Ammon's horn (tissue), 1 donor: ENCODE results near the gene ZDBF2.
"Not testable (repeated sequence)": the region's sequence is repeated elsewhere in the genome, so short reads cannot be mapped to it uniquely, and the experiment has no call there.

Experiments used
- DNase-seq: peaks from one replicate; pipeline ENCODE4 v3.0.0-alpha.2; 2016; ENCODE audit warnings: low spot score

The ZDBF2 gene

DNA sequence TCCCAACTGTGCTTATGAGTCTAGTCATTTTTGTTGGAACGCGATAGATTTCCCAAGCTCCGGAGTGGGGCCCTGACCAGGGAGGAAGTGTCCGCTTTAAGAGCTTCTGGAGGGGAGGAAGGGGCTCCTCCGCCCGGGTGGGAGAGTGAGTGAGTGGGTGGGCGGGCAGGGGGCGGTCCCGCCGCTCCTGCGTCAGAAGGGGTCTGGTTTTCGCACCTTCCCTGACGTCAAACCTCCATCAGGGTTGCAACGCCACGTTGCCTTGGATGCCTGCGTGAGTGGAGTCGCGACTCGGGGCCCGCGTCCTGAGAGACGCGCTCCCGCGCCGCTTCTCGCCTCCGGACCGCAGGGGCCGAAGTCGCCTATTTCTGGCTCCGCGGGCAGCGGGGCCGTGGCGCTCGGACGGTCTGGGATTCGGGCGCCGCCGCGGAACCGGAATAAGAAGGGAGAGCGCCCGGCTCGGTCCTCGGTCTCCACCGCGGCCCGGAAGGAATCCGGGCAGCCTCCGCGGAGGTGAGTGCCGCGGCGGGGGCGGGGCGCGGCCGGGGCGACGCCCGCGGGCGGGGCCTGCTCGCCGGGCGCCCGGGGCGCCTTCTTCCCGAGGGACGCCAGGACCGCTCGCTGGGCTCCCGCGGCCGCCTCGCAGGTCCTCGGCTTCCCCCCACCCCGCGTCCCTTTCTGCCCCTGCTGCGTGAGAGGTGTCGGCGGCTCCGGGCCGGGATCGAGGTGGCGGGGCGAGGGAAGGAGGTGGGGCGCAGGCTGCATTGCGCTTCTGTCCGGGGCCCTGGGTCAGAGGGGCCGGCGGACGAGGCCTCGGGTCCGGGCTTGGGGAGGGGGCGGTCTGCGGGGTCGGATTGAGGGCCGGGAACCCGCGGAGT lies at the start of gene ZDBF2:
Gene ZDBF2, plus strand, starts transcription at position 230 of the 878 bp plus-strand sequence. CDS start 7,187 bp downstream, outside the sequence.
- peak; percentile 49 for DNase-seq

DNA sequence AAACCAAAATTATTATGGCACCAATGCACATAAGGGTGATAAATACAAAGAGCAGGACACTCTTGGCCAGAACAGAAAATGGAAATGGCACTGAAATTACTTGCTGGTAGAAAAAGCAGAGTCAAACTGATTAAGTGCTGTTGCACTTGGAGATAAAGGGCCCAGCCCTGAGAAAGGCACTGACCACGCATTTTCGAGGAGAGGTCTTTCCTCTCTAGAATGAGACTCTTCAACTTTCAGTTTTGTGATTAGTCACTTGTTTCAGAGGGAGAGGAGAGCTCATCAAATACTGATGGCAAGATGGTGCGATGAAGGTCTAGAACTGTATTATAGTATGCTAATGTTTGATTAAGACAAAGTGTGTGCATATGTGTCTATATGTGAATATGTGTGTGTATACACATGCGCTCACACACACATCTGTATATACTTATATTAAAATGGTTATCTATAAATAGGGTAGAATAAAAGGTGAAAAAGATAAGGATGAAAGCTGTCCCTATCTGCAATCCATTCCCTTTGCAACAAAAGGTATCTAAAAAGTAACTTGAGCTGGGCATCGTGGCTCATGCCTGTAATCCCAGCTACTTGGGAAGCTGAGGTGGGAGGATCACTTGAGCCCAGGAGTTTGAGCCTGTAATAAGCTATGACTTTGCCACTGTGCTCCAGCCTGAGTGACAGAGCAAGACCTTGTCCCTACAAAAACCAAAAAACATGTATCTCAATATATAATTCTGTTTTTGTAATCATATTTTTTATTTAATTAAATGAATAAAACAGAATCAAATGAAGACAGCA lies 48.8 kb upstream of the ZDBF2 start:
- no peak for DNase-seq

DNA sequence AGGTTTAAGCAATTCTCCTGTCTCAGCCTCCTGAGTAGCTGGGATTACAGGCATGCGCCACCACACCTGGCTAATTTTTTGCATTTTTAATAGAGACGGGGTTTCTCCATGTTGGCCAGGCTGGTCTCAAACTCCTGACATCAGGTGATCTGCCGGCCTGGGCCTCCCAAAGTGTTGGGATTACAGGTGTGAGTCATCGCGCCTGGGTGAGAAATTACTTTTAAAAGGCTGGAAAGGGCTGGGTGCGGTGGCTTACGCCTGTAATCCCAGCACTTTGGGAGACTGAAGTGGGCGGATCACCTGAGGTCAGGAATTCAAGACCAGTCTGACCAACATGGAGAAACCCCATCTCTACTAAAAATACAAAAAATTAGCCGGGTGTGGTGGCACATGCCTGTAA lies 45.8 kb upstream of the ZDBF2 start:
- DNase-seq = not testable (repeated sequence)

DNA sequence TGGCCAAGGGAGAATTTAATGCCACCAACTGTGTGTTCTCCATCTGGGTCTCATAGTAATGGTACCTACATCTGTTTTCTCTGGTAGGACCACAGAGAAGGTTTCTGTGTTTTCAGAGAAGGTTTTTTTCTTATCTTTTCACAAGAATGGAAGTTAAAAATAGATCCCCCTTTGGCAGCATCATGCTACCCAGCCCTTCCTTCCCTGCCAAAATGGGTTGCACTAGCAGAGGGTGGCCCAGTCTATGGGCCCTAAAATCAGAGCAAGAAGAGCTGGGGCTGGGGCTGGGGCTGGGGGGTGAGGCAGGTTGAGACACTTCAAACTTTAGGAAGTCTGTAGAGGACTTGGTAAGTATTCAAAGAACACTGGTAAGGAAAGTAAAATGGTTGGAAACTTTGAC lies 44.8 kb upstream of the ZDBF2 start:
- DNase-seq = no peak

DNA sequence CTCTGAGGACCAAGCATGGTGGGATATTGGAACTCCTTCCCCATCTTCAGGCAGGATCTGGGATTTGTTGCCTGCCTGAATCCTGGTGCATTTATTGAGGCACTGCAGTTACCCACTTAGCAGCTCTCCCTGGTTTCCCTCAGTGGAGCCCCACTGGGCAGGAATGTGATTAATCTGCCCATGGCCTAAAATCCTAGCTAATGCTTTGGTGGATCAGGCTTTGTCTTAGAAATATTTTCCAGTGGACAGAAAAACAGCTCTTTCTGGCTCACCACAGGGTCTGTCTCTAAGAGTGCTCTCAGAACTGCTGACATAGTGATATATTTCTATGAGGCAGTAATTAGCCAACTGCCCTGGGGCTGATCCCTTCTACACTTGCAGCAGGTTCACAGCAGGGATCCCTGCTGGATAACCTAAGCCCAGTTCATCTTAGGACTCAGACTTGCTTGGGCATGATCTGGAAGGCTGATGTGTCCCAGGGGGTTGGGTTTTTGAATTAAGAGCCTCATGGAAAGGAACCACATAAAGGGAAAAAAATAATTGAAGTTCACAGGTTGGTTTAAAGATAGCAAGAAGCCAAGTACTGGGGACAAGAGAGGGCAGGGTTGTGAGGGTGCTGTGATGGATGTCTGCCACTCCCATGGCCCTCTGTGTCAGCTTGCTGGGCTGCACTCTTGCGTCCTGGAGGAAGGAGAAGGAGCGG lies 44.3 kb upstream of the ZDBF2 start:
- DNase-seq = no peak

DNA sequence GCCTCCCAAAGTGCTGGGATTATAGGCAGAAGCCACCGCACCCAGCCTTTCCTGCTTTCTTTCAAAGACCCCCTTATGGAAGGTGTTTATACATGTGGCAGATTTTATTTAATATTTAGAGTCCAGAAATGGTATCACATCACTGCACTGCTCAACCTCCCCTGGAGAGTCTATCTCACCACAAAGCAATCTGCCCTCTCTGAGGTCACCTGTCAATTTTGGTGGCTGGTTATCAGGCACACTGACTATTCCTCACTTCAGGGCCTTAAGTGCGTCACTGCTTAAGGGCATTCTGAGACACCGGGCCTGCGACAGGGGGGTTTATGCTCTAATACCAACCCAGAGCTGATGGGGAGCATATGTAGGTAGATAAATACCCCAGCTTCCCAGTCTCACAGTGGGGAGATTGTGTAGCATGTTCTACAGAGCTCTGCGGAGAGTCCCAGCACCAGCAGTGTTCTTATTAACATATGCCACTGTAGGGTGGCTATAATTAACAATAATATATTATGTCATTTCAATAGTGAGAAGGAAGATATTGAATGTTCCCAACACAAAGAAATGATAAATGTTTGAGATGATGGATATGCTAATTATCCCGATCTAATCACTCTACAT lies 42.7 kb upstream of the ZDBF2 start:
- DNase-seq = no peak

DNA sequence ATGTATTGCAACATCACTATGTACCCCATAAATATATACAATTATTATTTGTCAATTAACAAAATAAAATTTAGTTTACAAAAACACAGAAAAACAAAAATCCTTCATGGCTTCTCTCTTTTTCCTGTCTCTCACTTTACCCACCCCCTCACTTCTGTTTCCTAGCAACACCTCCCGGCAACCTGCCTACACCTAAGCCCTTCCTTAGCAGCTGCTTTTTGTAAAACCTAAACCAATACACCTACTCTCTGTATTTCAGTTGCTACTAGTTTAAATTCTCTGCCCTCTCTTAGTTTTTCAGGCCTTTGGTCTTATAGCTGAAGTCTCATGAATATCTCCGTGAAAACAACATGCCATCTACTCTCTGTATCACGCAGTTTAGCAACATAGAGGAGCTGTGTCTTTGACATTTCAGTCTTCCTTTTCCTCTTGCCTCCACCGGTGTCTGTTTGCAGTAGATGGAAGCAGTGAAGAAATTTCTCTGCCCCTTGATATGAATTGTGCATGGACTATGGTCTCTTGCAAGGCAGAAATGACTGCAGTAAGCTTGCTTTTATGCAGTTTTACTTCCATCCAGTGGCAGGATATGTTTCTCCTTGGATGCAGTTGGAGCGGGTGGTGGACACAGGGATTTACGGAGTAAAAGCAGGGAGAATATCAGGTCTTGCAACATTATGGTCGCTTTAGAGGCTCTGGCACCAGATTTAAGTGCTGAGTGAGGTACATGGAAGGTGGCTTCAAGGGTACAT lies 42.0 kb upstream of the ZDBF2 start:
- DNase-seq = peak; percentile 53

DNA sequence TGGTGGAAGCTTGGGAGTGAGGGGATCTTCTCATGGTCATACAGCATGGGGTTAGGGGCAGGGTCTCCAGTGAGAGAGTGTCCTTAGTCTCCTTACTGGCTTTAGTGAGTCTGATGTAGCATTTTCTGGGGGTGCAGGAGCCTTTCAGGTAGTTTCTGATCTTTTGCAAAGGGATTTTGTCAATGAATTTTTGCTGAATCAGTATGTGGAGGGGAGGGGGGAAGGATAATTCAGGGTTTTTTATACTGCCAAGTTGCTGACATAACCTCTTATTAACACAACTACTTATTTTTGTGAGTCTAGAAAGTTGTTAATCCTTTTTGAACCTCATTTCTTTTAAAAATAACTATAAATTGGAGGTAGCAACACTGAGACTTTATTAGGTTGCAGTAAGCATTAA lies 35.3 kb upstream of the ZDBF2 start:
- DNase-seq = no peak

DNA sequence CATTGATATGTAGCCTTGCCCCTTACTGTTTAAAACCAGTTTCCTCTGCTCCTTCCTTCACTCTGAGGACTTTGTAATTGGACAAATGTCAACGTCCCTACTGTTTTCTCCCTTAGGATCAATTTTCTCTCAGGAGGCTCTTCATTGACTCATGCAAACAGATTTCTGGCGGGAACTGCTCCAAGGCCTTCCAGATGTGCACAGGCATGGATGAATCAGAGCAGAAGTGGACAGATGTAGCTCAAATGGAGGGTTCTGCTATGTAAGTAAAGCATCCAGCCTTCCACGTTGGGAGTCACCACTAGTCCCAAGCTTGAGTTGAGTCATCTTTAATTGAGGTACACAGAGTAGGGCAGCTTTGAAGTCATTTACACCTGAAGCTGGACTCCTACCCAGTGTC lies 34.1 kb upstream of the ZDBF2 start:
- DNase-seq = no peak

DNA sequence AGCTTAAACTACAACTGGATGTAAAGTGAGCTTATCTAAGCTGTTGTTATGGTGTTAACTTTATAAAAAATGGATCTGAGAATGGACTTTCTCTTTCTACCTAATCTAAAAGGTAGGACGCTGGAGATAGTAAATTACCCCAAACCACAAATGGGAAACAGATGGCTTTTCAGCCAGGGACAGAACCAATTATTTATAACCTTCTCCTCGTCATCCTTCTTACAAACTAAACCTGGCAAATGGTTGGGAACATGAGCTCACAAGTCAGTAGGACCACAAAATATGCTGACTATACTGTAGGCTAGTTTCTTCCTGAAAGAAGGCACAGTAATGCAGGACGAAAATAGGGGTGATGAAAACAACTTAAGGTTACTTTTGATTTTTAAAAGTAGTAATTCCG lies 32.7 kb upstream of the ZDBF2 start:
- no peak for DNase-seq

DNA sequence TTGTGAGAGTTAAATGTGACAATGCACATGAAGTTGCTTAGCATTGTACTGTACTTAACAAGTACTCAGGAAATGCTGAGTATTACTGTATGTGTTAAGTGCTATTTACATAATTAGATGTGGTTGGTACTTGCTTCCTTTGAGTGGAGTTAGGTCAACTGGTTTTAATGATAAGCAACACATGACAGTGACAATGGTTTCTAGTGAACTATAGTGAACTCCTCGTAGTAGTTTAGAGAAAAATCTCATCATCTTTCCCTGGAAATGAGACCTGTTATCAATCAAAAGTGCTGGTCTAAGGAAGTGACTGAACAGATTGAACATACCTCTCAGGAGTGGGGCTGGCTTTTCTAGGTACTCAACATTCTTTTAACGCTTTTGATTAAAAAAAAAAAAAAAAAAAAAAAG lies 29.2 kb upstream of the ZDBF2 start:
- no peak for DNase-seq

DNA sequence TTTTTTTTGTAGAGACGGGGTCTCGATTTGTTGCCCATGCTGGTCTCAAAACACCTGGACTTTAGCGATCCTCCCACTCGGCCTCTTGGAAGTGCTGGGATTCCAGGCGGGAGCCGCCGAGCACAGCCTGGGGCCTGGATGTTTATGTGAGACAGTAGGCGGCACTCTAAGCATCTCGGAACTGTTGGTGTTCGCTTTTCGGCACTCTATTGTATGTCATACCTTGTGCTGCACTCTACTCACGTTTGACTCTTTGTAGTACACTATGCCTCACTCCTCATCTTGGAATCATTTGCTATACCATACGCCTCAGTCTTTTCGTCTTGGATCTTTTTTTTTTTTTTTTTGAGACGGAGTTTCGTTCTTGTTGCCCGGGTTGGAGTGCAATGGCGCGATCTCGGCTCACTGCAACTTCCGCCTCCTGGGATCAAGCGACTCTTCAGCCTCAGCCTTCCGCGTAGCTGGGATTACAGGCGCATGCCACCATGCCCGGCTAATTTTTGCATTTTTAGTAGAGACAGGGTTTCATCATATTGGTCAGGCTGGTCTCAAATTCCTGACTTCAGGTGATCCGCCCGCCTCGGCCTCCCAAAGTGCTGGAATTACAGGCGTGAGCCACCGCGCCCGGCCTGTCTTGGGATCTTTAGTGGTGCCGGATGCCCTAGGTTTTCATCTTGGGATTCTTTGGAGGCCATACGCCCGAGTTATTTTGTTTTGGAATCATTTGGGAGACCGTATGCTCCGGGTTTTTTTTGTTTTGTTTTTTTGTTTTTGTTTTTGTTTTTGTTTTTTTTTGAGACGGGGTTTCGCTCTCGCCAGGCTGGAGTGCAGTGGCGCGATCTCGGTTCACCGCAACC lies 24.2 kb upstream of the ZDBF2 start:
- peak; percentile 18 for DNase-seq

DNA sequence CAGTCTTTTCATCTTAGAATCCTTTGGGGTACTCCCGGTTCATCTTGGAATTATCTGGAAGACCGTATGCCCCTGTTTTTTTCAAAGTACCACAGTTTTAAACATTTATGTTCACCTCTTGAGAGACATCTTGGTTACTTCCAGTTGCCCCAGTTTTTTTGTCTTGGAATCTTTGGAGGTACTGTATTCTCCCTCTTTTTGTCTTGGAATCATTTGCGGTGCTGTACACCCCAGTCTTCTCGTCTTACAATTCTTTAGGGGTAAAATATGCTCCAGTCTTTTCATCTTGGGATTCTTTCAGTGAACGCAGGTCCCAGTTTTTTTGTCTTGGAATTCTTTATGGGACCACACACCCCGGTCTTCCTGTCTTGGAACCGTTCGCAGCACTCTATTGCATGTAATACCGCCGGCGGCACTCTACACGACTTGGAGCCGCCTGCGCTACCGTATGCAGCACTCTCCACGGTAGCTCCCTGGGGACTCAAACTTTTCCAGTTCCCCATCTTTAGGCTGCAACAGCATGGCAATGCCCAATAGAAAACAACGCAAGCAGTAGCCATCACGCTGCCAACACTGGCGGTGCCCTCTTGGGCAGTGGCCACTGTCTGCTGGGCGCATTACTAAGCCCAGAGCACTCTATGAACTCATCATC lies 21.2 kb upstream of the ZDBF2 start:
- no peak for DNase-seq

DNA sequence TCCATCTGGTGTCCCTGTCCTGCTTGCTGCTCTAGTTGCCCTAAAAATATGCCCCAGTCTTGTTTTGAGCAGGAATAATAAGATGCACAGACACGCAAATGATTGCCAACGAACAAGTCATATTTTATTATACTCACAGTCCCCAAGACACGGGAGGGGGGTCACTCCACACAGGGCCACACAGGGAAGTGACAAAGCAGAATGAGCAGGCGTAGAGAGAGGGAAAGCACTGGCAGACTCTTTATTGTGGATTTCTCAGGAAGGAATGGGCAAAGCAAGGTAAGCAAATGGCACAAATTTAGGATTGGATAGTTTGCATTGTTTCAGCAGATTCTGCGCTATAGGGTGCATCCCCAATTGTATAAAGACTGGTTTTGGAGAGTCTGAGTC lies 20.7 kb upstream of the ZDBF2 start:
- DNase-seq = no peak

DNA sequence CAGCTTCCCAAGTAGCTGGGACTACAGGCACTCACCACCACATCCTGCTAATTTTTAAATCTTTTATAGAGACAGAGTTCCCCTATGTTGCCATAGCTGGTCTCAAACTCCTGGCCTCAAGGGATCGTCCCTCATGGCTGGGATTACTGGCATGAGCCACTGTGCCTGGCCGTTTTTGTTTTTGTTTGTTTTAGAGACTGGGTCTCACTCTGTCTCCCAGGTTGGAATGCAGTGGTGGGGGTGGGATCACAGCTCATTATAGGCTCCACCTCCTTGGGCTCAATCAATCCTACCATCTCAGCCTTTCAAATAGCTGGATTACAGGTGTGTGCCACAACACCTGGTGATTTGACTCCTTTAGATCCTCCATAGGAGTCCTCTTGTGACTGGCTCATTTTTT lies 19.5 kb upstream of the ZDBF2 start:
- DNase-seq = no peak

DNA sequence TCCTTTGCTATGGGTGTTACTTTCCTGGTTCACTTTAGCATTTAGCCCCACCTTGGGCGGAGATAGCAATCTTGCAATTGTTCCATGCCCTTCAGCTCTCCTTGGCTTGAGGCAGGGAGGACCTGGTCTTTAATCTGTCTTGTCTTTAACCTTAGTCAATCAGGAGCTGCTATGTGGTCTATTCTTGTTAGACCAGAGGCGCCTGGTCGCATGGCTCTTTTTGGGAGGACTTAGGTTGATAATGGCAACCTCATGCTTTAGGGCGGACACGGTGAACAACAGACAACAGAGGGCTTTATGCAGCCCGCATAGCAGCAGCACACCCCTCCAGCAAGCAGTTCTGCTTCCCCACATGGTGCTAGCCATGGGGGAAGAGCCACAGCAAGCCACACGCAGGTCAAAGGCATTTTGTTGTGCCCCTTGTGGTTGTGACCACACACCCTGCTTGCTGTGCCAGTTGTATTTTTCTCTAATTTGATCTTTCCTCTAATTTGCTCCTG lies 17.7 kb upstream of the ZDBF2 start:
- DNase-seq = no peak

DNA sequence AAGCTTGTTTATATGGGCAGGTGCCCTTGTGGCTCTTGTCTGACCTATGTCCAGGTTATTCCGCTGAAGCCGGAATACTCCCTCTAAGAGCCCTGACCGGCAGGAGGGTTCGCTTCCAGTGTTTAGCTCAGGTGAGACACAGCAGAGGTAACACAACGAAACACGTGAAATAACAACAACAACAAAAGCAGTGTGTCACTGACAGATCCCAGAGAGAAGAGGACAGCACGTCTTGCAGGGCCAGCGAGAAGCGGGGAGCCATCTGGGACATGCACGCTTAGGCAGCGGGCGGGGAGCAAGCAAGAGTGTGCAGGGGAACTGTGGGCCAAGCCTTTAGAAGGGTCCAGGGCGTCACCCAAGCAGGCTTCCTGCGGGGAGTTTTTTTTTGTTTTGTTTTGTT lies 17.1 kb upstream of the ZDBF2 start:
- DNase-seq = no peak

DNA sequence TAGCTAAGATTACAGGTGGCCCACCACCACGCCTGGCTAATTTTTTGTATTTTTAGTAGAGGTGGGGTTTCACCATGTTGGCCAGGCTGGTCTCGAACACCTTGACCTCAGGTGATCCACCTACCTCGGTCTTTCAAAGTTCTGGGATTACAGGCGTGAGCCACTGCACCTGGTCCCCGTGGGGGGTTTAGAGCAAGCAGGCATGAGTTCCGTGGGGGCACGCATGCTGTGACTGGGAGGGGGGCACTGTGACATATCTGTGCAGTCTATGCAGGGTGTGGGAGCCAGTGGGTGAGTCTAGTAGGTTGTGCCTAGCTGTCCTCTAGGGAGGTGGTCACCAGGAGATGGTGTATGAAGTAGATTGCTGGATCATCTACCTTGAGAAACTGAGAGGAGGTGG lies 16.6 kb upstream of the ZDBF2 start:
- DNase-seq = no peak

DNA sequence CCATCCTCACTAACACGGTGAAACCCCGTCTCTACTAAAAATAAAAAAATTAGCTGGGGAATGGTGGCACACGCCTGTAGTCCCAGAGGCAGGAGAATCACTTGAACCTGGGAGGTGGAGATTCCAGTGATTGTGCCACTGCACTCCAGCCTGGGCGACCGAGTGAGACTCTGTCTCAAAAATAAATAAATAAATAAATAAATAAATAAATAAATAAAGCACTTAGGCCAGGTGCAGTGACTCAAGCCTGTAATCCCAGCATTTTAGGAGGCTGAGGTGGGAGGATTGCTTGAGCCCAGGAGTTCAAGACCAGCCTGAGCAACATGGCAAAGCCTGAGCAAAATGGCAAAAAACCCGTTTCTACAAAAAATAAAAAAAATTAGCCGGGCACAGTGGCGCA lies 15.8 kb upstream of the ZDBF2 start:
- DNase-seq = not testable (repeated sequence)
